ENCODE results near the gene TIMELESS.

Gene TIMELESS

DNA sequence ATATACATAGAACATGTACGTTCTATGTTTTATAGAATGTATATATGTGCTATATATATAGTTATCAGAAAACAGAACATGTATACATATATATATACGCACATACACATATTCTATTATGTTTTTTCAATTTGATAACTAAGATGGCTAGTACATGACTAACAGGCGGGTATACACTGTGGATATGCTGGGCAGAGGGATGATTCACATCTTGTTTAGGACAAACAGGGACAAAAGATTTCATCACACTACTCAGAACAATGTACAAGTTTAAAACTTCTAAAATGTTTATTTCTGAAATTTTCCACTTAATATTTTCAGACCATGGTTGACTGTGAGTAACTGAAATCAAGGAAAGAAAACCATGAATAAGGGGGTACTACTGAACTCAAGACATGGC lies 17.4 kb downstream of the TIMELESS start:
- DNase-seq (ENCODE audit: low read depth), result no peak
- H3K4me3 ChIP-seq (ENCODE audit: low read depth, low read length), result no peak overlapping the region
- TF ChIP-seq, protein P1, sequence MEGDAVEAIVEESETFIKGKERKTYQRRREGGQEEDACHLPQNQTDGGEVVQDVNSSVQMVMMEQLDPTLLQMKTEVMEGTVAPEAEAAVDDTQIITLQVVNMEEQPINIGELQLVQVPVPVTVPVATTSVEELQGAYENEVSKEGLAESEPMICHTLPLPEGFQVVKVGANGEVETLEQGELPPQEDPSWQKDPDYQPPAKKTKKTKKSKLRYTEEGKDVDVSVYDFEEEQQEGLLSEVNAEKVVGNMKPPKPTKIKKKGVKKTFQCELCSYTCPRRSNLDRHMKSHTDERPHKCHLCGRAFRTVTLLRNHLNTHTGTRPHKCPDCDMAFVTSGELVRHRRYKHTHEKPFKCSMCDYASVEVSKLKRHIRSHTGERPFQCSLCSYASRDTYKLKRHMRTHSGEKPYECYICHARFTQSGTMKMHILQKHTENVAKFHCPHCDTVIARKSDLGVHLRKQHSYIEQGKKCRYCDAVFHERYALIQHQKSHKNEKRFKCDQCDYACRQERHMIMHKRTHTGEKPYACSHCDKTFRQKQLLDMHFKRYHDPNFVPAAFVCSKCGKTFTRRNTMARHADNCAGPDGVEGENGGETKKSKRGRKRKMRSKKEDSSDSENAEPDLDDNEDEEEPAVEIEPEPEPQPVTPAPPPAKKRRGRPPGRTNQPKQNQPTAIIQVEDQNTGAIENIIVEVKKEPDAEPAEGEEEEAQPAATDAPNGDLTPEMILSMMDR (IDR thresholded peaks at IDR 0.05; ENCODE audit: low read depth, low read length, missing control alignments), result no peak

DNA sequence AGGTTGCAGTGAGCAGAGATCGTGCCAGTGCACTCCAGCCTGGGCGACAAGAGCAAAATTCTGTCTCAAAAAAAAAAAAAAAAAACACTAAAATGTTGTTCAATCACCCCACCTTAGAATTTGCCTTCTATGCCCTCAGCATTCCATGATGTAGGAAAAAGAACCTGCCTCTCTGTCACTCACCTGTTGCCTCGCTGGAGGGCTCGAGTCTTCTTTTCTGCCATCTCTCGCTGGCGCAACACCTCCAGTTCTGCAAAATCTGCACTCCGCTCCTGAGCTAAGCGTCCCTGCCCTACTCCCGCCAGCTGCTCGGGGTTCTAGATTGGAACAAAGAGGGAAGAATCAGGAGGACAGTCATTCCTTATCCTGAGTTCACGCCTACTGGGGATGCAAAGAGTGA lies 17.9 kb downstream of the TIMELESS start:
- TF ChIP-seq, protein P1 (IDR thresholded peaks at IDR 0.05; ENCODE audit: low read depth, low read length, missing control alignments), result no peak
- no peak overlapping the region for H3K4me3 ChIP-seq (ENCODE audit: low read depth, low read length)

GRCh38 chr12:56425940-56426438 lies 23.2 kb downstream of the TIMELESS start:
- TF ChIP-seq, protein P1 (IDR thresholded peaks at IDR 0.05; ENCODE audit: low read depth, low read length, missing control alignments), result no peak
- no peak for DNase-seq (ENCODE audit: low read depth)

More for the DNA sequence above, 17.9 kb downstream of the TIMELESS start:
- no peak for DNase-seq (ENCODE audit: low read depth)

DNA sequence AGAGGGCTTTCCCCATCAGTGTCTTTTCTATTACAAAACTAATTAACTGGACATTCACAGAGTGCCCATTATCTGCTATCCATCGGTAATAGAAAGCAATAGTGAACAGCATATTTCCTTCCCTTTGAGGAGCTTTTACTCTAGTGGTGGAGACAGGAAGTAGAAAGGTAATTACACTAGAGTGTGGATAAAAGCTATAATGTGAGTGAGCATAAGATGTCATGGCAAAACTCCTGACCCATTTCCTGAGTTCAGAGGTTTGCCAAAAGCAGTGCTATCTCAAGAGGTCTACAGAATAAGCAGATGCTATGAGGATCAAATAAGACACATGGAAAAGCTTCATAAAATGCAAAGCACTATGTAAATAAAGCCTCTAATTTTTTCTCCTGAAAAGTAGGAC lies 24.0 kb downstream of the TIMELESS start:
- DNase-seq (ENCODE audit: low read depth), result no peak
- no peak overlapping the region for H3K4me3 ChIP-seq (ENCODE audit: low read depth, low read length)
- TF ChIP-seq, protein P1 (IDR thresholded peaks at IDR 0.05; ENCODE audit: low read depth, low read length, missing control alignments), result no peak

More at GRCh38 chr12:56425940-56426438, 23.2 kb downstream of the TIMELESS start:
- H3K4me3 ChIP-seq (ENCODE audit: low read depth, low read length), result no peak overlapping the region

- H3K4me3 ChIP-seq (ENCODE audit: low read depth, low read length), result no peak overlapping the region
- DNase-seq (ENCODE audit: low read depth), result no peak
- TF ChIP-seq, protein P1 (IDR thresholded peaks at IDR 0.05; ENCODE audit: low read depth, low read length, missing control alignments), result no peak
These were observed 28.8 kb downstream of the TIMELESS start for GRCh38 chr12:56420411-56420810.

GRCh38 chr12:56417739-56418138 lies 31.5 kb downstream of the TIMELESS start:
- no peak overlapping the region for H3K4me3 ChIP-seq (ENCODE audit: low read depth, low read length)
- DNase-seq (ENCODE audit: low read depth), result no peak
- TF ChIP-seq, protein P1 (IDR thresholded peaks at IDR 0.05; ENCODE audit: low read depth, low read length, missing control alignments), result no peak

DNA sequence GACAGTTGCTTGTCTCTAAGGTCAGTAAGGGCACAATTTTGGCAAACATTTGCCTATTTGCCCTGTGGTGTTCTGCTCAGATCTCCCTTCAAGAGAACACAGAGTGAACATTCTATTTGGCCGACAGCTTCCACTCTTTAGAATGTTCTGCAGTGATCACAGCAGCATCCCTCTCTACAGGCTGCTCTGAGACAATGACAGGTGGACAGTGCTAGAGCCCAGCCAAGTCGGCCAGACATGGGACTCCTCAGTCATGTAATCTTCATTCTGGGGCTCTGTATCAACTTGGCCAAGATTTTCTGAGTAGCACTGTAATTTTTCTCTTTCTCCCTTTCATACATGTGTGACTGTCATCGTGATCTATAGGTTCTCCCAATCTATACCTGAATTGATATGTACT lies 34.8 kb downstream of the TIMELESS start:
- H3K4me3 ChIP-seq (ENCODE audit: low read depth, low read length), result no peak overlapping the region
- no peak for DNase-seq (ENCODE audit: low read depth)
- TF ChIP-seq, protein P1 (IDR thresholded peaks at IDR 0.05; ENCODE audit: low read depth, low read length, missing control alignments), result no peak

Data from GM12864 (cell line).